Breast epithelium (tissue), 3 donors: ENCODE measurements around the gene INAFM2.

Experiments used
- CTCF ChIP-seq, 3 donors: fragments of 450-650 bp; IDR thresholded peaks; one replicate each; pipeline ENCODE4 v1.5.1; 2016 to 2017; ENCODE audit warnings: antibody characterized with exemption in 3 of 3, mild to moderate bottlenecking in 3 of 3, moderate library complexity in 3 of 3
- POLR2A ChIP-seq: fragments of 450-650 bp; IDR thresholded peaks from one replicate; pipeline ENCODE4 v1.6.1; 2016; ENCODE audit warnings: antibody characterized with exemption, mild to moderate bottlenecking, moderate library complexity
- POLR2AphosphoS5 ChIP-seq, 3 donors: sonication (generic); formaldehyde crosslinking; IDR thresholded peaks; one replicate each; pipeline ENCODE4 v1.6.1; 2017; ENCODE audit warnings: antibody characterized with exemption in 3 of 3

- no peak for TF ChIP-seq POLR2A
- TF ChIP-seq CTCF (IDR thresholded peaks at IDR 0.05) = peak; percentile 100
- peak in 2 of 3 donors; percentile 54 to 58 for TF ChIP-seq POLR2AphosphoS5 (IDR thresholded peaks at IDR 0.05)
Measured at GRCh38 chr15:40274350-40275274, 48.9 kb upstream of the INAFM2 start.
